Measurements from ENCODE around the gene FAM120B. TPM values are rescaled to one million over a fixed set of nuclear protein-coding genes. Genes with fewer than 3 reads are reported as not detected.

FAM120B gene
- polyA plus RNA-seq, 1 donor from 2014 or later: 24.5 TPM

- Mint-ChIP-seq H3K27me3 (peaks cover 7% of the 10 kb centered on the region), H3K27ac (no peak overlapping the region), H3K4me3 (peak overlapping the region in 2 of 4 donors; percentile 22 to 47), H3K4me1 (peaks cover 0 to 3% (median 2%) of the 10 kb centered on the region in 3 donors), H3K36me3 (peaks cover 6% of the 10 kb centered on the region), H3K9me3 (peaks cover 2 to 8% (median 8%) of the 10 kb centered on the region in 3 donors)
These were observed 133.1 kb downstream of the FAM120B start for GRCh38 chr6:170439366-170440361.

- peaks cover 2 to 8% (median 8%) of the 10 kb centered on the region in 3 donors for H3K9me3 Mint-ChIP-seq
- H3K4me1 Mint-ChIP-seq: peaks cover 0 to 3% (median 2%) of the 10 kb centered on the region in 3 donors
- no peak overlapping the region for H3K4me3 Mint-ChIP-seq
- H3K27me3 Mint-ChIP-seq: peaks cover 7% of the 10 kb centered on the region
- no peak overlapping the region for H3K27ac Mint-ChIP-seq
- peaks cover 6% of the 10 kb centered on the region for H3K36me3 Mint-ChIP-seq
These were observed 133.9 kb downstream of the FAM120B start for GRCh38 chr6:170440437-170440836.

GRCh38 chr6:170441316-170441715 lies 134.8 kb downstream of the FAM120B start:
- no peak overlapping the region for H3K4me3 Mint-ChIP-seq
- peaks cover 5% of the 10 kb centered on the region for H3K36me3 Mint-ChIP-seq
- peaks cover 7% of the 10 kb centered on the region for H3K27me3 Mint-ChIP-seq

DNA sequence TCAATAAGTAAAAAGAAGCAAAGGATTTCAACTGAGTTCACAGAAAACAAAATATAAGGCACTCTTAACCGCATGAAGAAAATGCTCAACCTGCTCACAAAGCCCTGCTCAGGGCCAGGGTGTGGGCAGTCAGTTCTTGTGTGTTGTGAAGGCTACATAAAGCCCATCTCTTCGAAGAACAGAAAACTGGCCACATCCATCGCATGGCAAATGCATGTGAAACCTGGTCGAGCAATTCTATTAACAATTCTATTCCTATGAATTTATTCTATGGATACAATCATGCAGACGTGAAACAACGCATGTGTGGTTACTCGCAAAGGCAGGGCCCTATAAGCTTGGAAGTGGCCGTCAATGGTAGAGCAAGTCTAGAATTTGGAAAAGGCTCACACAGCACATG lies 136.0 kb downstream of the FAM120B start:
- H3K4me3 Mint-ChIP-seq: no peak overlapping the region
- peaks cover 7% of the 10 kb centered on the region for H3K27me3 Mint-ChIP-seq
- no peak overlapping the region for H3K27ac Mint-ChIP-seq
- H3K9me3 Mint-ChIP-seq: no peaks in the 10 kb centered on the region
- no peaks in the 10 kb centered on the region for H3K36me3 Mint-ChIP-seq
- peaks cover 0 to 3% (median 2%) of the 10 kb centered on the region in 3 donors for H3K4me1 Mint-ChIP-seq

More at GRCh38 chr6:170441316-170441715, 134.8 kb downstream of the FAM120B start:
- Mint-ChIP-seq H3K4me1 (peaks cover 0 to 3% (median 2%) of the 10 kb centered on the region in 3 donors), H3K9me3 (peaks cover 2 to 5% (median 2%) of the 10 kb centered on the region in 3 donors), H3K27ac (no peak overlapping the region)

GRCh38 chr6:170443151-170443662 lies 136.6 kb downstream of the FAM120B start:
- Mint-ChIP-seq H3K9me3 (no peaks in the 10 kb centered on the region), H3K27ac (no peak overlapping the region), H3K27me3 (peaks cover 3% of the 10 kb centered on the region)

DNA sequence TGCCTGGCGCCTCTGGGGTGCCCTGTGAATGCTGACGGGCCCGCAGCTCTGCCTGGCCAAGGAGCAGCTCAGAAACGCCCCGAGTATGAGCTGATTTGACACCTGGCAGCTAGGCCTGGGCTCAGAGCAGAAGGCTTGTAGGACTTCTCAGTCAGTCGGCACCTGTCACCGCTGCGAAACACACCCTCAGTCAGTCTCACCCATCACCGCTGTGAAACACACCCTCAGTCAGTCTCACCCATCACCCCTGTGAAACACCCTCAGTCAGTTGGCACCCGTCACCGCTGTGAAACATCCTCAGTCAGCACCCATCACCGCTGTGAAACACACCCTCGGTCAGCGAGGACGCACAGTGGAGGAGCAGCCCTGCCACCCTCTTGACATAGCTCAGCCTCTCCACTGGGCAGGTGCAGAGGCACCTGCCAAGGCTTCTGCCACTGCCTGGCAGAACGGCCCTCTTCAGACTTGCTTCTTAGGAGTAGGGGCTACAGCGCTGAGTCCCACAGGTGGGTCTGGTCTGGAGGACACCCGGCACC lies 137.6 kb downstream of the FAM120B start:
- Mint-ChIP-seq H3K4me3 (no peak overlapping the region), H3K27ac (no peak overlapping the region)

More at GRCh38 chr6:170443151-170443662, 136.6 kb downstream of the FAM120B start:
- no peak overlapping the region for H3K4me3 Mint-ChIP-seq
- peaks cover 0 to under 1% (median 0%) of the 10 kb centered on the region in 3 donors for H3K4me1 Mint-ChIP-seq
- H3K36me3 Mint-ChIP-seq: no peaks in the 10 kb centered on the region

DNA sequence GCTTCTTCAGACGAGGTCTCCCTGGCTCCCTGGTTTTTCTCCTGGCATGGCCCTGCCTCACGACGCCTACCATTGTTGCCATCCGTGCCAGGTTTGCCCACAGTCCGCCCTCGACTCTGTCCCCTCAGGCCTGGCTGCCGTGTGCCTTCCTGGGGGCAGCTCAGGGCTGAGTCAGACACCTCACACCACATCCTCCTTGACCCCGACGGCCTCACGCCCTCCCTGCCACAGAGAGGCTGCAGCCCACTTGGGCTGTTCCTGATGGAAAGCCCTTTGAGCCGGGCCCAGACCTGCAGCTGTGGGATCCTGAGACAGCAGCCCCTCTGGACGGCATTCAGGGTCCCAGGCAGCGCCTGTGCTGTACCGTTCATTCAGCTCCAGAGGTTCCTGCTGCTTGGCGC lies 138.3 kb downstream of the FAM120B start:
- no peaks in the 10 kb centered on the region for H3K4me1 Mint-ChIP-seq
- no peaks in the 10 kb centered on the region for H3K9me3 Mint-ChIP-seq
- H3K36me3 Mint-ChIP-seq: no peaks in the 10 kb centered on the region
- no peak overlapping the region for H3K27ac Mint-ChIP-seq
- no peak overlapping the region for H3K4me3 Mint-ChIP-seq
- H3K27me3 Mint-ChIP-seq: no peaks in the 10 kb centered on the region

More for the DNA sequence above, 137.6 kb downstream of the FAM120B start:
- Mint-ChIP-seq H3K36me3 (no peaks in the 10 kb centered on the region), H3K9me3 (no peaks in the 10 kb centered on the region), H3K4me1 (no peaks in the 10 kb centered on the region), H3K27me3 (no peaks in the 10 kb centered on the region)

- no peaks in the 10 kb centered on the region for H3K27me3 Mint-ChIP-seq
- no peak overlapping the region for H3K4me3 Mint-ChIP-seq
- no peaks in the 10 kb centered on the region for H3K4me1 Mint-ChIP-seq
- no peak overlapping the region for H3K27ac Mint-ChIP-seq
- H3K36me3 Mint-ChIP-seq: no peaks in the 10 kb centered on the region
- H3K9me3 Mint-ChIP-seq: no peaks in the 10 kb centered on the region
These were observed 138.9 kb downstream of the FAM120B start for GRCh38 chr6:170445487-170445886.

DNA sequence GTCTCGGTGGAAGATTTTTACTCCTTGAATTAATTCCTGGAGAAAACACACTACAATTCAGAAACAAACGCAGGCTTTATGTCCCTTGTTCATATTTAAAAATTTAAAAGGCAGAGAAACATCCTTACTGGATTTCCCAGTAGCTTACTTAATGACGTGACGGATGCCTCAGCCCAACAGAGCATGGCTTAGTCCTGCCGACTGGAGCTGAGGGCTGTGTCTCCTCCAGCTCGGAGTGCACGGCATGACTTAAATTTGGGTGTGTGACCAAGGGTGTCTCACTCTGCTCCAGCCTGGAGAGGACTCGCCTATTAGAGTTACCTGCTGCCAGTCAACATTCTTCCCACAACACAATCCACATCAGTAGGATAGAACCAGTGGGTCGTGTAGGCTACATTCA lies 139.4 kb downstream of the FAM120B start:
- Mint-ChIP-seq H3K9me3 (no peaks in the 10 kb centered on the region), H3K4me1 (no peaks in the 10 kb centered on the region), H3K4me3 (no peak overlapping the region), H3K27me3 (no peaks in the 10 kb centered on the region), H3K36me3 (no peaks in the 10 kb centered on the region), H3K27ac (no peak overlapping the region)

DNA sequence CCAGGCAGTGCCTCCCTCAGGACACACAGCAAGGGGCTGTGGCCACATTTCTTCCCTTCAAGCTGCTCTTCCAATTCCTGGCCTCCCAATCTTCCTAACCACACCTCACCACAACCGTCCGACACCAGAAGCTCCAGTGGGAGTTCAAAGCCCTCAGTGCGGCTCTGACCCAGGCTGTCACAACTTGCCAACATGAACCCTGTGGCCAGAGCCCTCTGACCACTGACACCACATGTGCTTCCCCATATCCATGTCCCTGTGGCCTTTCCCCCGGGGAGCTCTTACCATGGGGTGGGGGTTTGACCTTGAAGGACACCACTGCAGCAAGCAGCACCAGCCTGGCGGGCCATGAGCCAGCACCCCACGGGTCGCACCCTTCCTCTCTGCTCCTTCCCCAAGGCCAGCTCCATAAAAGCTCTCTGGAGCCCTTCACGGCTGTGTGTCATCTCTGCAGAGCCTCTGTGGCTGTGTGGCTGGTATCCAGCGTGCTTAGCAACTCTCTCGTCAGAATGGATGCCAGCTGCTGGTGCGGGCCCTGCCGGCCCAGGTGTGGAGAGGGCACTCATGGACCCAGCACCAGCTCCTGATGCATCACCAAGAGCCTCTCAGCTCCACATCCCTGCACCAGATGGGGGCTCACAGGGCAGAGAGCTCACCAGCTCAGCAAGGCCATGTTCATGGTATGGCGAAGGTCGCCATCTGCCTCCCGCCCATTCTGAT lies 140.4 kb downstream of the FAM120B start:
- no peaks in the 10 kb centered on the region for H3K9me3 Mint-ChIP-seq
- H3K27ac Mint-ChIP-seq: no peak overlapping the region
- no peak overlapping the region for H3K4me3 Mint-ChIP-seq
- H3K4me1 Mint-ChIP-seq: no peaks in the 10 kb centered on the region
- no peaks in the 10 kb centered on the region for H3K36me3 Mint-ChIP-seq
- no peaks in the 10 kb centered on the region for H3K27me3 Mint-ChIP-seq

- no peaks in the 10 kb centered on the region for H3K36me3 Mint-ChIP-seq
- H3K9me3 Mint-ChIP-seq: no peaks in the 10 kb centered on the region
- no peak overlapping the region for H3K4me3 Mint-ChIP-seq
- H3K27me3 Mint-ChIP-seq: no peaks in the 10 kb centered on the region
- H3K4me1 Mint-ChIP-seq: no peaks in the 10 kb centered on the region
- no peak overlapping the region for H3K27ac Mint-ChIP-seq
These were observed 141.0 kb downstream of the FAM120B start for GRCh38 chr6:170447561-170447930.

DNA sequence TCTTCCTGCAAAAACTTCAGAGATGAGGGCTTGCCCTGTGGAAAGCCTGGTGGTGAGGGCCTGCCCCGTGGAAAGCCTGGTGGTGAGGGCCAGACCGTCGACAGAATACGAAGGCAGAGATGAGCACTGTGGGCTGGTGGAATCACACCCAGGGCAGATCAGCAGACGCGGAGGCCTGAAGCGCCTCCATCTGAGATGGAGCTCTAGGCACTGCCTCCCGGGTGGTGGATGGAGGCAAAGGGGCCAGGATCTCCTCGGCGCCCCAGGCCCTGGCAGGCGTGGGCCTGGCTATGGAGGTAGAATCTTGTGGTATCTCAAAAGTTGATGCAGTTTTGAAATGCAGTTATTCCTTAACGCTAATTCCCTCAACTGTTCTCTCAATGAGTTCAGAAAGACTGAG lies 141.8 kb downstream of the FAM120B start:
- H3K27ac Mint-ChIP-seq: no peak overlapping the region
- H3K4me3 Mint-ChIP-seq: no peak overlapping the region
- no peaks in the 10 kb centered on the region for H3K9me3 Mint-ChIP-seq
- H3K27me3 Mint-ChIP-seq: no peaks in the 10 kb centered on the region
- no peaks in the 10 kb centered on the region for H3K4me1 Mint-ChIP-seq
- no peaks in the 10 kb centered on the region for H3K36me3 Mint-ChIP-seq

DNA sequence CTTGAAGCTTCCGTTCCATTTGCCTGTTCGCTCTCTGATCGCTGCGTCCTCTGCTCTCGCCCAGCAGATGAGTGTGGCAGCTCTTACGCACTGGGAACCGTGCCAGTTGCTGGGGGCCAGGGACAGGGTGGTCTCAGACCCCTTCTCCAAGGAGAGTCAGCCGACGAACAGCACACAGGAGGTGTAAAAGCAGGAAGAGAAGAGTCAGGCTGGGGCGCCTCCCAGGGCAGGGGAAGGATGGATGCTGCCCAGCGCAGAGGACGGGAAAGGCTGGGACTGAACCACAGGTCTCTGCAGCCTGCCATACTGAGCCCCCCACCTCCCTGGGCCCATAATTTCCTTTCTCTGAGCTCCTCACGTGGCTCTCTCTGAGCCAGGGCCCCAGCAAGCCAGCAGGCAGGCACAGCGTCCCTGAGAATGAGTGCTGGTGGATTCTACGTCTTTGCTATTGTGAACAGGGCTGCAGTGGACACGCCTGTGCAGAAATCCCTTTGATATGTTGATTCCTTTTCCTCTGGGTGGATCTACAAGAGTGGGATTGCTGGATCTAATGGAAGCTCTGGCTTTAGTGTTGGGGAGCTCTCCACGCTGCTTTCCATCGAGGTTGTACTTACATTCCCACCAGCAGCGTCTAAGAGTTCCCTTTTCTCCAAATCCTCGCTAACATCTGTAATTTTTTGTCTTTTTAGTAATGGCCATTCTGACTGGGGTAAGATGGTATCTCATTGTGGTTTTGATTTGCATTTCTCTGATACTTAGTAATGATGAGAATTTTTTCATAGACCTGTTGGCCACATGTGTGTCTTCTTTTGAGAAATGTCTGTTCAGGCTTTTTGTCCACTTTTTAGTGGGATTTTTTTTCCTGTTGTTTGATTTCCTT lies 142.4 kb downstream of the FAM120B start:
- Mint-ChIP-seq H3K27ac (no peak overlapping the region), H3K4me3 (no peak overlapping the region), H3K9me3 (no peaks in the 10 kb centered on the region), H3K36me3 (no peaks in the 10 kb centered on the region), H3K4me1 (no peaks in the 10 kb centered on the region), H3K27me3 (no peaks in the 10 kb centered on the region)
